Epithelial cell of esophagus (primary cell): ENCODE data around the gene VSX2.

ENCODE experiments used
- DNase-seq: peaks from one replicate; pipeline ENCODE4 v3.0.0; 2010; ENCODE audit warnings: low read depth
- H3K4me3 ChIP-seq: 2 replicates; pipeline ENCODE4 v1.5.1; 2011; ENCODE audit warnings: mild to moderate bottlenecking, low read length, control low read depth
- CTCF ChIP-seq: IDR thresholded peaks from 2 replicates; pipeline ENCODE4 v1.5.1; 2011; ENCODE audit warnings: low read depth, mild to moderate bottlenecking, low read length, control low read depth, inconsistent platforms; ENCODE audit not compliant: insufficient read depth; ENCODE audit errors: missing control alignments

VSX2 gene

GRCh38 chr14:74249433-74250375 lies 10.5 kb downstream of the VSX2 start:
- no peak for TF ChIP-seq CTCF
- H3K4me3 ChIP-seq, result no peak overlapping the region
- DNase-seq, result no peak

DNA sequence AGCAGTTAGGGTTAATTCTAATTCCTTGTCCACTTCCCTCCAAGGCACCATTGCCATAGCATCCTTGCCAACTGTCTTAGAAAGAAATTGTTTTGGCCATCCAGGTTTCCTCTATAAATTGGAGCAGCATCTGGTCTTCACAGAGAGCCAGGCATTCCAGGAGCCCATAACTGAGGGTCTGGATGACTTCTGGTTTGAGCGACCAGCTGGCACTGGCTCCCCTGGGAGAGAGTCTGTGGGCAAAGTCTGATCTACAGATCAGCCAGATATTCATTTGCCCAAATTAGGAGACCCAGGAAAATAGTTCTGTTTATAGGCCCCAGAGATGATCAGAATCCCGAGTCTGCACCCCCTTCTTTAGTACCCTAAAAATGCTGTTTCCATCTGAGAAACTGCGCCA lies 16.0 kb downstream of the VSX2 start:
- no peak for TF ChIP-seq CTCF
- H3K4me3 ChIP-seq, result no peak overlapping the region
- no peak for DNase-seq

- DNase-seq, result peak; percentile 25
- TF ChIP-seq CTCF, result peak; percentile 52
- H3K4me3 ChIP-seq, result peak overlapping the region; percentile 57
These were observed 18.1 kb downstream of the VSX2 start for GRCh38 chr14:74257078-74257940.

DNA sequence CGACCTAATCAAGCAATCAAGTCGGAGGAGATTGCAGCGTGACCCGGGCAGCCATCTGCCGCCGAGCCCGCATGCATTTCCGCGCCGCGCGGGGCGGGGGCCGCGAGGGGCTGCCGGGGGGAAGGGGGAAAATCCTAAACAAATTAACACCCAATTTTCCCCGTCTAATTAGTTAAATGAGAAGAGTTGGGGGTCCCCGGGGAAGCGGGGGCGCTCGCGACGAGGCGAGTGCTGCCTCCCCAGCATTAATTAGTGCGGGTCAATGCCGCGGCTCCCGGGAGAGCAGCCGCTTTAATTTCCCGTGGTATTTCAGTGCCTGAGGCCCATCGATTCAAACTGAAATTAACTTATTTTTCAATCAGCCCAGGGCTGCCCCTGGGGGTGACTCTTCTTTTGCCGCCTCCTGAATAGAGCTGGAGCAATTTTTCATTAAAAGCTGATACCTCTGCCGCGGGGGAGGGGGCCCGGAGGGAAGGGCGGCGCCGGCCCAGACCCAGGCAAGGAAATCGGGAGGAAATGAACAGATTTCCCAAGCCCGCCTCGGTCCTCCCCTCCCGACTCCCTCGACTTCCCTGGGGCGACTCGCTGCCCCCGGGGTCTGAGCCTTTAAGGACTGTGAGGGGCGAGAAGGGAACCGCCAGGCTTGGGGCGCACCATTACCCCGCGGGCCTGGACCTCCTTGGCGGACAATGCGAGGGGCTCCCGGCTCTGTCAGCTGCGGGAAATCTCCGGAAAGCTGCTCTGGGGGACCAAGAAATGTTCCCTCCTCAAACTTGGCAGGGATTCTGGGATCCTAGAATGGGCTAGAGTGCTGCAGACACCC lies 18.9 kb downstream of the VSX2 start:
- TF ChIP-seq CTCF, result no peak
- no peak for DNase-seq
- H3K4me3 ChIP-seq, result peak overlapping the region; percentile 57

GRCh38 chr14:74258764-74259035 lies 19.5 kb downstream of the VSX2 start:
- no peak overlapping the region for H3K4me3 ChIP-seq
- no peak for DNase-seq
- no peak for TF ChIP-seq CTCF

DNA sequence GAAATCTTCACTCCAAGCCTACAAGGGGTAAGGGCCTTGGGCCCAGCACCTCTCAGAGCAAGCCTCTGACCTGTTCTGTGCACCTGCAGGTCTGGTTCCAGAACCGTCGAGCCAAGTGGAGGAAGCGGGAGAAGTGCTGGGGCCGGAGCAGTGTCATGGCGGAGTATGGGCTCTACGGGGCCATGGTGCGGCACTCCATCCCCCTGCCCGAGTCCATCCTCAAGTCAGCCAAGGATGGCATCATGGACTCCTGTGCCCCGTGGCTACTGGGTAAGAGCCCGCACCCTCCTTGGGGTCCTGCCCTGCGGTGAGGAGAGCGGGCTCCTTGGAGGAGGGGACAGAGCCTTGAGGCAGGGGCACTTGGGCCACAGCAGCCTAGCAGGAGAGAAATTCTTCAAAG lies 20.3 kb downstream of the VSX2 start:
- no peak for TF ChIP-seq CTCF
- no peak for DNase-seq
- H3K4me3 ChIP-seq, result no peak overlapping the region
